ENCODE data around the gene DHX30. TPM values are rescaled to one million over a fixed set of nuclear protein-coding genes. Genes with fewer than 3 reads are reported as not detected.

Gene DHX30
- total and polyA plus RNA-seq, 2 of the 8 experiments (the other 6 are each of a cell fraction or from before 2014, with no cell fraction given): 82.4 to 97.9 TPM

- peak; percentile 96 for TF ChIP-seq NRF1 (IDR thresholded peaks at IDR 0.05; ENCODE audit: low read depth, low read length)
- TF ChIP-seq, protein P1, sequence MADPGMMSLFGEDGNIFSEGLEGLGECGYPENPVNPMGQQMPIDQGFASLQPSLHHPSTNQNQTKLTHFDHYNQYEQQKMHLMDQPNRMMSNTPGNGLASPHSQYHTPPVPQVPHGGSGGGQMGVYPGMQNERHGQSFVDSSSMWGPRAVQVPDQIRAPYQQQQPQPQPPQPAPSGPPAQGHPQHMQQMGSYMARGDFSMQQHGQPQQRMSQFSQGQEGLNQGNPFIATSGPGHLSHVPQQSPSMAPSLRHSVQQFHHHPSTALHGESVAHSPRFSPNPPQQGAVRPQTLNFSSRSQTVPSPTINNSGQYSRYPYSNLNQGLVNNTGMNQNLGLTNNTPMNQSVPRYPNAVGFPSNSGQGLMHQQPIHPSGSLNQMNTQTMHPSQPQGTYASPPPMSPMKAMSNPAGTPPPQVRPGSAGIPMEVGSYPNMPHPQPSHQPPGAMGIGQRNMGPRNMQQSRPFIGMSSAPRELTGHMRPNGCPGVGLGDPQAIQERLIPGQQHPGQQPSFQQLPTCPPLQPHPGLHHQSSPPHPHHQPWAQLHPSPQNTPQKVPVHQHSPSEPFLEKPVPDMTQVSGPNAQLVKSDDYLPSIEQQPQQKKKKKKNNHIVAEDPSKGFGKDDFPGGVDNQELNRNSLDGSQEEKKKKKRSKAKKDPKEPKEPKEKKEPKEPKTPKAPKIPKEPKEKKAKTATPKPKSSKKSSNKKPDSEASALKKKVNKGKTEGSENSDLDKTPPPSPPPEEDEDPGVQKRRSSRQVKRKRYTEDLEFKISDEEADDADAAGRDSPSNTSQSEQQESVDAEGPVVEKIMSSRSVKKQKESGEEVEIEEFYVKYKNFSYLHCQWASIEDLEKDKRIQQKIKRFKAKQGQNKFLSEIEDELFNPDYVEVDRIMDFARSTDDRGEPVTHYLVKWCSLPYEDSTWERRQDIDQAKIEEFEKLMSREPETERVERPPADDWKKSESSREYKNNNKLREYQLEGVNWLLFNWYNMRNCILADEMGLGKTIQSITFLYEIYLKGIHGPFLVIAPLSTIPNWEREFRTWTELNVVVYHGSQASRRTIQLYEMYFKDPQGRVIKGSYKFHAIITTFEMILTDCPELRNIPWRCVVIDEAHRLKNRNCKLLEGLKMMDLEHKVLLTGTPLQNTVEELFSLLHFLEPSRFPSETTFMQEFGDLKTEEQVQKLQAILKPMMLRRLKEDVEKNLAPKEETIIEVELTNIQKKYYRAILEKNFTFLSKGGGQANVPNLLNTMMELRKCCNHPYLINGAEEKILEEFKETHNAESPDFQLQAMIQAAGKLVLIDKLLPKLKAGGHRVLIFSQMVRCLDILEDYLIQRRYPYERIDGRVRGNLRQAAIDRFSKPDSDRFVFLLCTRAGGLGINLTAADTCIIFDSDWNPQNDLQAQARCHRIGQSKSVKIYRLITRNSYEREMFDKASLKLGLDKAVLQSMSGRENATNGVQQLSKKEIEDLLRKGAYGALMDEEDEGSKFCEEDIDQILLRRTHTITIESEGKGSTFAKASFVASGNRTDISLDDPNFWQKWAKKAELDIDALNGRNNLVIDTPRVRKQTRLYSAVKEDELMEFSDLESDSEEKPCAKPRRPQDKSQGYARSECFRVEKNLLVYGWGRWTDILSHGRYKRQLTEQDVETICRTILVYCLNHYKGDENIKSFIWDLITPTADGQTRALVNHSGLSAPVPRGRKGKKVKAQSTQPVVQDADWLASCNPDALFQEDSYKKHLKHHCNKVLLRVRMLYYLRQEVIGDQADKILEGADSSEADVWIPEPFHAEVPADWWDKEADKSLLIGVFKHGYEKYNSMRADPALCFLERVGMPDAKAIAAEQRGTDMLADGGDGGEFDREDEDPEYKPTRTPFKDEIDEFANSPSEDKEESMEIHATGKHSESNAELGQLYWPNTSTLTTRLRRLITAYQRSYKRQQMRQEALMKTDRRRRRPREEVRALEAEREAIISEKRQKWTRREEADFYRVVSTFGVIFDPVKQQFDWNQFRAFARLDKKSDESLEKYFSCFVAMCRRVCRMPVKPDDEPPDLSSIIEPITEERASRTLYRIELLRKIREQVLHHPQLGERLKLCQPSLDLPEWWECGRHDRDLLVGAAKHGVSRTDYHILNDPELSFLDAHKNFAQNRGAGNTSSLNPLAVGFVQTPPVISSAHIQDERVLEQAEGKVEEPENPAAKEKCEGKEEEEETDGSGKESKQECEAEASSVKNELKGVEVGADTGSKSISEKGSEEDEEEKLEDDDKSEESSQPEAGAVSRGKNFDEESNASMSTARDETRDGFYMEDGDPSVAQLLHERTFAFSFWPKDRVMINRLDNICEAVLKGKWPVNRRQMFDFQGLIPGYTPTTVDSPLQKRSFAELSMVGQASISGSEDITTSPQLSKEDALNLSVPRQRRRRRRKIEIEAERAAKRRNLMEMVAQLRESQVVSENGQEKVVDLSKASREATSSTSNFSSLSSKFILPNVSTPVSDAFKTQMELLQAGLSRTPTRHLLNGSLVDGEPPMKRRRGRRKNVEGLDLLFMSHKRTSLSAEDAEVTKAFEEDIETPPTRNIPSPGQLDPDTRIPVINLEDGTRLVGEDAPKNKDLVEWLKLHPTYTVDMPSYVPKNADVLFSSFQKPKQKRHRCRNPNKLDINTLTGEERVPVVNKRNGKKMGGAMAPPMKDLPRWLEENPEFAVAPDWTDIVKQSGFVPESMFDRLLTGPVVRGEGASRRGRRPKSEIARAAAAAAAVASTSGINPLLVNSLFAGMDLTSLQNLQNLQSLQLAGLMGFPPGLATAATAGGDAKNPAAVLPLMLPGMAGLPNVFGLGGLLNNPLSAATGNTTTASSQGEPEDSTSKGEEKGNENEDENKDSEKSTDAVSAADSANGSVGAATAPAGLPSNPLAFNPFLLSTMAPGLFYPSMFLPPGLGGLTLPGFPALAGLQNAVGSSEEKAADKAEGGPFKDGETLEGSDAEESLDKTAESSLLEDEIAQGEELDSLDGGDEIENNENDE (IDR thresholded peaks at IDR 0.05; ENCODE audit: insufficient replicate concordance, low read length): no peak
- peak; percentile 49 for TF ChIP-seq SAP30 (IDR thresholded peaks at IDR 0.05; ENCODE audit: insufficient read depth, insufficient replicate concordance, low read length)
- TF ChIP-seq KDM5A (IDR thresholded peaks at IDR 0.05; ENCODE audit: low read length): no peak
- no peak for TF ChIP-seq ZNF274 (IDR thresholded peaks at IDR 0.05; ENCODE audit: borderline replicate concordance, extremely low read depth, low read length)
- TF ChIP-seq, protein P2, sequence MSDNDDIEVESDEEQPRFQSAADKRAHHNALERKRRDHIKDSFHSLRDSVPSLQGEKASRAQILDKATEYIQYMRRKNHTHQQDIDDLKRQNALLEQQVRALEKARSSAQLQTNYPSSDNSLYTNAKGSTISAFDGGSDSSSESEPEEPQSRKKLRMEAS (IDR thresholded peaks at IDR 0.05): peak; percentile 46; the same call in 1 of the 2 replicates
- TF ChIP-seq FOSL1 (IDR thresholded peaks at IDR 0.05; ENCODE audit: insufficient read depth, low read depth, low read length): 0 out of 2 replicates have a peak, but pooled peaks have one; percentile 11
- no peak for TF ChIP-seq ATF3 (IDR thresholded peaks at IDR 0.05; ENCODE audit: insufficient read depth, low read depth, low read length)
- TF ChIP-seq CHD2 (IDR thresholded peaks at IDR 0.05; ENCODE audit: low read length): peak; percentile 81
Measured at GRCh38 chr3:47781685-47782445, 21.1 kb upstream of the DHX30 start, which contains the start of gene SMARCC1 (continued).
